Measurements from ENCODE around the gene ITGAD. TPM values are rescaled to one million over a fixed set of nuclear protein-coding genes. Genes with fewer than 3 reads are reported as not detected.

ITGAD gene
- total RNA-seq, 2 experiments from 2014 or later, result not detected

DNA sequence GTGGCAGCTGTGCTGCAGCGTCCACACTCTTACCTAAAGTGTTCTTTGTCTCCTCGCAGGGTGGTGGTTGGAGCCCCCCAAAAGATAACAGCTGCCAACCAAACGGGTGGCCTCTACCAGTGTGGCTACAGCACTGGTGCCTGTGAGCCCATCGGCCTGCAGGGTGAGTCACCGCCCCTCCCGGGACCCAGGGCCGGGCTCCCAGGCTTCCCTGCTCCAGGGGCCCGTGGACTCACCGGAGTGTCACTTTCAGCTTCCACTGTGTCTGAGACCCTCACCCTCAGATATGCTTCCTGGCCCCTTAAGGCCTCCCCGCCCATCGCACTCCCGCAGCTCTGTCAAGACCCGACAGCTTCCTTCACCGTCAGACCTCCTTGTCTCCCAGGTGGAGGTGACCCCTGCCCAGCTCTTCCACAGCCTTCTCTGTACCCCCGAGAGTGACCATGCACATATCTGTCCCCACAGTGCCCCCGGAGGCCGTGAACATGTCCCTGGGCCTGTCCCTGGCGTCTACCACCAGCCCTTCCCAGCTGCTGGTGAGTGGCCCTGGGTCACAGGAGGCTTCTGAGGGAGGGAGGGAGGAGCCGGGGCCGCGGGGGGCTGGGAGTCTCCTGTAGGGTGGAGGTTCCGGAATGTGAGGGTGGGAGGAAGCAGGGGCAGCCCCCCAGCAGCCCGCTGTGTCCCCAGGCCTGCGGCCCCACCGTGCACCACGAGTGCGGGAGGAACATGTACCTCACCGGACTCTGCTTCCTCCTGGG is 36.4 kb upstream of the ITGAD start:
- no peak for DNase-seq
- Mint-ChIP-seq H3K4me3 (no peak overlapping the region), H3K36me3 (peaks cover 2% of the 10 kb centered on the region), H3K27ac (no peak overlapping the region), H3K9me3 (no peaks in the 10 kb centered on the region), H3K27me3 (peaks cover 2% of the 10 kb centered on the region), H3K4me1 (ENCODE audit: low read depth) (peaks cover 39% of the 10 kb centered on the region)
- intact Hi-C loops (cut with micrococcal nuclease), result no loop called here
- ChIA-PET POLR2A (no interaction called here), CTCF (no interaction called here)

DNA sequence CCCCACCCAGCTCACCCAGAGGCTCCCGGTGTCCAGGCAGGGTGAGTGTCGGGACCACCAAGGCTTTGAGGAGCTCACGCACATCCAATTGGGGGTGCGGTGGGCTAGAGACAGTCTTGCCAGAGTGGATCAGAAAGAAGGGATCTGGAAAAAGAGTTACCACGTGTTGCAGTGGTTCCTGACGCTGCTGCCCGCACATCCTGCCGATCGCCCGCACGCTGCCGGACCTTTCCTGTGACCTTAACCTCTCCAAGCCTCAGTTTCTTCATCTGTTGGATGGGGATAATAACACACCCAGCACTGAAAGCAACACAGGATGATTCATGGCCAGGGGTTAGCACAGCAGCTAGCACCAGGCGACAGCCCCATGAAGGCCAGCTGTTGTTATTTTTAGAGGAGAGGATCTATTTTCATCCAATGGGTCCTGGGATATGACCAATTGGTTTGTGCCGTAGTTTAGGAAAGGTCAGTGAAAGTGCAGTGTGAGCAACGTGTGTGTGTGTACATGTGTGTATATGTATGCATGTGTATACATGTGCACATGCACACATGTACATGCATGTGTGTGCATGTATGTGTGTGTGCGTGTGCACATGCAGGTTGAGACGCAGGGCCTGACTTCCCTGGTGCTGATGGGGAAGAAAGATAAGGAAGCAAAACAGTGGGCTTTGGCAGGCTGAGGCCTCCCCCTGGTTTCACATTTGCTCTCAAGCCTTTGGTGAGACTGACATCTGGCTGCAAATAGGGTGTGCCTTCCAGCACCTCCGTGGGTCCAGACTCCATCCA is 35.6 kb upstream of the ITGAD start:
- POLR2A ChIA-PET, result no interaction called here
- CTCF ChIA-PET, result interaction anchor here (1.0 kb wide), 1 partner anchor 8 kb away, joined by 3 read pairs; no protein-coding TSS in a partner anchor
- Mint-ChIP-seq H3K36me3 (peaks cover 2% of the 10 kb centered on the region), H3K27me3 (no peaks in the 10 kb centered on the region), H3K27ac (no peak overlapping the region), H3K4me3 (no peak overlapping the region), H3K9me3 (no peaks in the 10 kb centered on the region), H3K4me1 (ENCODE audit: low read depth) (peaks cover 31% of the 10 kb centered on the region)
- DNase-seq, result no peak
- intact Hi-C loops (cut with micrococcal nuclease), result no loop called here

DNA sequence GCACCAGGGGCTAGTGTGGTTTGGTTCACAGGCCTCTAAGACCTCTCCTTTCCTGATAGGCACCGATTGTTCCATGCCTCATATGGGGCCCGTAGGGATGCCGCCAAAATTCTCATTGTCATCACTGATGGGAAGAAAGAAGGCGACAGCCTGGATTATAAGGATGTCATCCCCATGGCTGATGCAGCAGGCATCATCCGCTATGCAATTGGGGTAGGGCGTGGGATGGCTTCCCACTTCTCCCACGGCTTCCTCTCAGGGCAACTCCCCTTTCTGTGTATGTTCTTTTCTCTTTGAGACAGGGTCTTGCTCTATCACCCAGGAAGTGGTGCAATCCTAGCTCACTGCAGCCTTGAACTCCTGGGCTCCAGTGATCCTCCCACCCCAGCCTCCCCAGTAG is 32.9 kb upstream of the ITGAD start:
- Mint-ChIP-seq H3K4me3 (no peak overlapping the region), H3K36me3 (peaks cover 2% of the 10 kb centered on the region), H3K9me3 (no peaks in the 10 kb centered on the region), H3K27ac (no peak overlapping the region), H3K27me3 (no peaks in the 10 kb centered on the region), H3K4me1 (ENCODE audit: low read depth) (peaks cover 9% of the 10 kb centered on the region)
- intact Hi-C loops (cut with micrococcal nuclease), result no loop called here
- DNase-seq, result no peak
- ChIA-PET POLR2A (no interaction called here), CTCF (no interaction called here)

DNA sequence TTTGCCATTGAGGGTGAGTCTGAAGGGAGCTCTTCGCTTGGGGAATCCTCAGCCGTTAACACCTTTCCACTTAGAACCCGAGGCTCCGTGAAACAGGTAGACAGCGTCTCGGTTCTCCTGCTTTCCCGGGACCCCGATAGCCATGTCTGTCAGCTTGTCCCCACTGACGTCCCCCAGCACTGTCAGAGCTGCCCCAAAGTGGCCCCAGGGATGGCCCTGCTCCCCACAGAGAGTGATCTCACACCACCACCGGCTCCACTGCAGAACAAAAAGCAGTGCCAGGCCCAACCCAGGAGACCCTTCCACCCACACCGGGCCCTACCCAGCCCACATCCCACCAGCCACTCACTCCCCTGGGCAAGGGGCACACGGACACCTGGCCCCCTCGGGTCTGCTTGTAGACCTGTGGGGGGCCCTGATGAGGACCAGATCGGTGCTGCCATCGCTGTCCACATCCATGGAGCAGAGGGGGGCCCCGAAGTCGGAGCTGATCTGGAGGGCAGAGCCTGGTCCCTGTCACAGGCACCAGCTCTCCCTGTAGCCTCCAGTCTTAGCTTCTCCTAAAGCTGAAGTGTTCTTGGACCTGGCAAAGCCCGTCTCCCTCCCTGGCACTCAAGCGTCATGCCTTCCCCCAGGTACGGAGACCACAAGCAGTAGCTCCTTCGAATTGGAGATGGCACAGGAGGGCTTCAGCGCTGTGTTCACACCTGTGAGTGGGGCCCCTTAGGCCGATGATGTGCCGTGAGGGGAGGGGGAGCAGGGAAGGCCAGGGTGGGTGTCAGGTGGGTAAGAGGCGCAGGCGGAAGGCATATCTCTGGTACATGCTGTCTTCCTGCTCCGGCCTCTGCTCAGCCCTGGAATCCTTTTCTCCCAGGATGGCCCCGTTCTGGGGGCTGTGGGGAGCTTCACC is 31.7 kb upstream of the ITGAD start:
- ChIA-PET POLR2A (no interaction called here), CTCF (interaction anchor here (0.8 kb wide), 1 partner anchor 21 kb away, joined by 4 read pairs; no protein-coding TSS in a partner anchor)
- peaks cover 7% of the 10 kb centered on the region for H3K4me1 Mint-ChIP-seq (ENCODE audit: low read depth)
- H3K9me3 Mint-ChIP-seq, result no peaks in the 10 kb centered on the region
- H3K36me3 Mint-ChIP-seq, result peaks cover 2% of the 10 kb centered on the region
- no peak overlapping the region for H3K27ac Mint-ChIP-seq
- no peak overlapping the region for H3K4me3 Mint-ChIP-seq
- DNase-seq, result no peak
- intact Hi-C loops (cut with micrococcal nuclease), result no loop called here
- no peaks in the 10 kb centered on the region for H3K27me3 Mint-ChIP-seq

DNA sequence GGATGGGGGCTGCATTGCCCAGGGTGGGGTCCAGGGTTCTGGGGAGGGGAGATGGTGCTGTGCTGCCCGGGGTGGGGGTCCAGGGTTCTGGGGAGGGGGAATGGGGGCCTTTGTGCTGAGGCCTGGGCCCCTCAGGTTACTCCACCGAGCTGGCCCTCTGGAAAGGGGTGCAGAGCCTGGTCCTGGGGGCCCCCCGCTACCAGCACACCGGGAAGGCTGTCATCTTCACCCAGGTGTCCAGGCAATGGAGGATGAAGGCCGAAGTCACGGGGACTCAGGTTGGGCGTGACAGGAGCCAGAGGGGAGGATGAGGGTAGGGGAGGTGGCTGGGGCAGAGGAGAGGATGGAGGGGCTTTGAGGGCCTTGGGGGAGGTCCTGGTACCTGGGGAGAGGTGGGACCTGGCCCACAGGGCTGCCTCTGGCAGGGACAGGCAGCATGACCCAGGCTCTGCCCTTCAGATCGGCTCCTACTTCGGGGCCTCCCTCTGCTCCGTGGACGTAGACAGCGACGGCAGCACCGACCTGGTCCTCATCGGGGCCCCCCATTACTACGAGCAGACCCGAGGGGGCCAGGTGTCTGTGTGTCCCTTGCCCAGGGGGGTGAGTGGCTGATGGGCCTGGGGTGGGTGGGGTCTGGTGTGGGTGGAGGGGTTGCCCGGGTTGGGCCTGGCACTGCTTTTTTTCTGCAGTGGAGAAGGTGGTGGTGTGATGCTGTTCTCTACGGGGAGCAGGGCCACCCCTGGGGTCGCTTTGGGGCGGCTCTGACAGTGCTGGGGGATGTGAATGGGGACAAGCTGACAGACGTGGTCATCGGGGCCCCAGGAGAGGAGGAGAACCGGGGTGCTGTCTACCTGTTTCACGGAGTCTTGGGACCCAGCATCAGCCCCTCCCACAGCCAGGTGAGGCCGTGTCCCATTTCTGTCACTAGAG is 30.4 kb upstream of the ITGAD start:
- no peaks in the 10 kb centered on the region for H3K27me3 Mint-ChIP-seq
- intact Hi-C loops (cut with micrococcal nuclease), result no loop called here
- CTCF ChIA-PET, result no interaction called here

DNA sequence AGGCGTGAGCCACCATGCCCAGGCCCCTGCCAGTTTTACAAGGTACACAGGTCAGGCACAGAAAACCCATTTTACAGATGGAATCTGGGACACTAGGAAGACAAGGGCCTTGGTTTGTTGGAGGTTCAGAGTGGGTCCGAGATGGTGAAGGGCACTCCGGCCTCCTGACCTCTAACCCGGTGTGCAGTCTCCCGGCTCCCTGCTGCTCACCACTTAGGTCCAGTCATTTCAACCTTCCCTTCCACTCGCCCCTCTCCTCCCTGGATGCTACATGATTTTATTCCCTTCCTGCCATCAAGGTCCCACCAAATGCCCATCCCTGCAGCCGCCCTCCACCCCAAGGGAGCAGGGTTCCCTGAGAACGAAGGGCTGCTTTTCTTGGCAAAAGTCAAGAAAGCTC is 29.4 kb upstream of the ITGAD start:
- peaks cover 6% of the 10 kb centered on the region for H3K4me1 Mint-ChIP-seq (ENCODE audit: low read depth)
- H3K4me3 Mint-ChIP-seq, result no peak overlapping the region
- DNase-seq, result no peak
- H3K36me3 Mint-ChIP-seq, result no peaks in the 10 kb centered on the region
- no peaks in the 10 kb centered on the region for H3K27me3 Mint-ChIP-seq
- intact Hi-C loops (cut with micrococcal nuclease), result no loop called here
- POLR2A ChIA-PET, result no interaction called here
- no peak overlapping the region for H3K27ac Mint-ChIP-seq
- CTCF ChIA-PET, result no interaction called here
- no peaks in the 10 kb centered on the region for H3K9me3 Mint-ChIP-seq

More for the DNA sequence above, 30.4 kb upstream of the ITGAD start:
- Mint-ChIP-seq H3K36me3 (no peaks in the 10 kb centered on the region), H3K4me3 (no peak overlapping the region), H3K9me3 (no peaks in the 10 kb centered on the region), H3K27ac (no peak overlapping the region), H3K4me1 (ENCODE audit: low read depth) (peaks cover 8% of the 10 kb centered on the region)
- DNase-seq, result no peak
- POLR2A ChIA-PET, result no interaction called here

DNA sequence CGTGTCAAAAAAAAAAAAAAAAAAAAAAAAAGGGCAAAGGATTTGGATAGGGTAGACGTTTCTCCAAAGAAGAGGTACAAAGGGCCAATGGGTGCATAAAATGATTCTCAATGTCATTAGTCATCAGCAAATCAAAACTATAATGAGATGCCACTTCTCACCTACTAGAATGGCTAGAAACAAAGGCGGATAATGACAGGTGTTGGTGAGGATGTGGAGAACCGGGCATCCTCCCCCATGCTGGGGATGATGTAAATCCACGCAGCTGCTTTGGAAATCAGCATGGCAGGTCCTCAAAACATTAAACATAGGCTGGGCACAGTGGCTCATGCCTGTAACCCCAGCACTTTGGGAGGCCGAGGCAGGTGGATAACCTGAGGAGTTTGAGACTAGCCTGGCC is 28.7 kb upstream of the ITGAD start:
- POLR2A ChIA-PET, result no interaction called here

DNA sequence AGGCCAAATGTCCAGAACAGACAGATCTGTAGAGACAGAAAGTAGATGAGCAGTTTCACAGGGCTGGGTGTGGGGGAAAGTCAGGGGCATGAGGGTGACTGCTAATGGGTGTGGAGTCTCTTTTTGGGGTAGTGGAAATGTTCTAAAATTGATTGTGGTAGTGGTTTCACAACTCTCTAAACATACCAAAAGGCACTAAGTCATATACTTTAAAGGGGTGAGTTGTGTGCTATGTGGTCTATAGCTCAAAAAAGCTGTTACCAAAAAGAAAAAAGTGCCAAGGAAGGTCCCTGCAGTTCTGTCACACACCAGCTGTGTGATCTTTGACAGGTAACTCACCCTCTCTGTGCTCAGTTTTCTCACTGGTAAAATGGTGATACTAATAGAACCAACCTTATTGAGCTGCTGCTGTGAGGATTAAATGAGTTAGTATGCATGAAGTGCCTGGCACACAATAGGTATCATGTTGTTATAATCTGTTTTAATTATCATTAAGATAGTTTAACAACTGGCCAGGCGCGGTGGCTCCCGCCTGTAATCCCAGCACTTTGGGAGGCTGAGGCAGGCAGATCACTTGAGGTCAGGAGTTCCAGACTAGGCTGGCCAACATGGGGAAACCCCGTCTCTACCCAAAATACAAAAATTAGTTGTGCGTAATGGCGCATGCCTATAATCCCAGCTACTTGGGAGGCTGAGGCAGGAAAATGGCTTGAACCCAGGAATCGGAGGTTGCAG is 27.8 kb upstream of the ITGAD start:
- Mint-ChIP-seq H3K4me1 (ENCODE audit: low read depth) (peaks cover 6% of the 10 kb centered on the region), H3K4me3 (no peak overlapping the region), H3K36me3 (no peaks in the 10 kb centered on the region), H3K27ac (no peak overlapping the region), H3K9me3 (no peaks in the 10 kb centered on the region), H3K27me3 (no peaks in the 10 kb centered on the region)
- DNase-seq, result no peak
- ChIA-PET CTCF (no interaction called here), POLR2A (no interaction called here)
- intact Hi-C loops (cut with micrococcal nuclease), result no loop called here

More for the DNA sequence above, 28.7 kb upstream of the ITGAD start:
- no peaks in the 10 kb centered on the region for H3K27me3 Mint-ChIP-seq
- H3K9me3 Mint-ChIP-seq, result no peaks in the 10 kb centered on the region
- CTCF ChIA-PET, result no interaction called here
- H3K36me3 Mint-ChIP-seq, result no peaks in the 10 kb centered on the region
- H3K27ac Mint-ChIP-seq, result no peak overlapping the region
- DNase-seq, result no peak
- H3K4me3 Mint-ChIP-seq, result no peak overlapping the region
- H3K4me1 Mint-ChIP-seq (ENCODE audit: low read depth), result peaks cover 6% of the 10 kb centered on the region
- intact Hi-C loops (cut with micrococcal nuclease), result no loop called here

DNA sequence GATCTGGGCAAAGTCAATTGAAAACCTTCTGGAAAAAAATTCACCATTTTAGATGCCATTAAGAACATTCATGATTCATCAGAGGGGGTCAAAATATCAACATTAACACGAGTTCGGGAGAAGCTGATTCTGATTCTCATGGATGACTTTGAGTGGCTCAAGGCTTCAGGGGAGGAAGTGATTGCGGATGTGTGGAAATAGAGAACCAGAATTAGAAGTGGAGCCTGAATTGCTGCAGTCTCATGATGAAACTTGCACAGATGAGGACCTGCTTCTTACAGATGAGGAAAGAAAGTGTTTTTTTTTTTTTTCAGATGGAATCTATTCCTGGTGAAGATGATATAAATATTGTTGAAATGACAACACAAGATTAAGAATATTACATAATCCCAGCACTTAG is 25.3 kb upstream of the ITGAD start:
- Mint-ChIP-seq H3K4me3 (no peak overlapping the region), H3K27me3 (peaks cover 5% of the 10 kb centered on the region), H3K27ac (no peak overlapping the region), H3K9me3 (no peaks in the 10 kb centered on the region), H3K36me3 (no peaks in the 10 kb centered on the region), H3K4me1 (ENCODE audit: low read depth) (peaks cover 6% of the 10 kb centered on the region)
- intact Hi-C loops (cut with micrococcal nuclease), result no loop called here
- no peak for DNase-seq
- ChIA-PET CTCF (interaction anchor here (0.8 kb wide), 1 partner anchor 35 kb away, joined by 3 read pairs; no protein-coding TSS in a partner anchor), POLR2A (no interaction called here)

DNA sequence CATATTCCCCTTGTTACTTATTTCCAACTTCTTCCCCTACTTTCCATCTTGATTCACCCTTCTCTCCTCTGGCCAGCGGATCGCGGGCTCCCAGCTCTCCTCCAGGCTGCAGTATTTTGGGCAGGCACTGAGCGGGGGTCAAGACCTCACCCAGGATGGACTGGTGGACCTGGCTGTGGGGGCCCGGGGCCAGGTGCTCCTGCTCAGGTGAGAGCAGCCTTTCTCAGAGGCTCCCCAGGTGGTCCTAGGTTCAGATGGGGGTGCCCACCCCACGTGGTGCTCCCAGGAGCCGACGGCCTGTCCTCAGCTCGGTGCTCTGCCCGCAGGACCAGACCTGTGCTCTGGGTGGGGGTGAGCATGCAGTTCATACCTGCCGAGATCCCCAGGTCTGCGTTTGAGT is 22.1 kb upstream of the ITGAD start:
- CTCF ChIA-PET, result no interaction called here
- H3K9me3 Mint-ChIP-seq, result peaks cover 6% of the 10 kb centered on the region
- H3K36me3 Mint-ChIP-seq, result no peaks in the 10 kb centered on the region
- H3K4me3 Mint-ChIP-seq, result no peak overlapping the region
- intact Hi-C loops (cut with micrococcal nuclease), result no loop called here
- no peak for DNase-seq
- H3K4me1 Mint-ChIP-seq (ENCODE audit: low read depth), result peaks cover 6% of the 10 kb centered on the region
- H3K27me3 Mint-ChIP-seq, result peaks cover 5% of the 10 kb centered on the region
- POLR2A ChIA-PET, result no interaction called here
- no peak overlapping the region for H3K27ac Mint-ChIP-seq

All from activated CD4-positive, alpha-beta memory T cell treated with anti-CD3 and anti-CD28 coated beads for 36 hours (primary cell).